Activated CD8-positive, alpha-beta memory T cell treated with anti-CD3 and anti-CD28 coated beads, Interleukin-2, amount 50 U/mL, for 1 hour (primary cell): ENCODE data around the gene ANP32B.
"Not testable (repeated sequence)": the region's sequence is repeated elsewhere in the genome, so short reads cannot be mapped to it uniquely, and the experiment has no call there.

Experiments
- DNase-seq: peaks from one replicate; pipeline ENCODE4 v3.0.0-alpha.2; 2020; ENCODE audit errors: extremely low read depth

Gene ANP32B

GRCh38 chr9:97982683-97983588 lies at the start of gene ANP32B:
TSS of gene ANP32B (plus strand) at chr9:97983341. CDS start at chr9:97983556, 215 bp downstream.
- peak; percentile 82 for DNase-seq

DNA sequence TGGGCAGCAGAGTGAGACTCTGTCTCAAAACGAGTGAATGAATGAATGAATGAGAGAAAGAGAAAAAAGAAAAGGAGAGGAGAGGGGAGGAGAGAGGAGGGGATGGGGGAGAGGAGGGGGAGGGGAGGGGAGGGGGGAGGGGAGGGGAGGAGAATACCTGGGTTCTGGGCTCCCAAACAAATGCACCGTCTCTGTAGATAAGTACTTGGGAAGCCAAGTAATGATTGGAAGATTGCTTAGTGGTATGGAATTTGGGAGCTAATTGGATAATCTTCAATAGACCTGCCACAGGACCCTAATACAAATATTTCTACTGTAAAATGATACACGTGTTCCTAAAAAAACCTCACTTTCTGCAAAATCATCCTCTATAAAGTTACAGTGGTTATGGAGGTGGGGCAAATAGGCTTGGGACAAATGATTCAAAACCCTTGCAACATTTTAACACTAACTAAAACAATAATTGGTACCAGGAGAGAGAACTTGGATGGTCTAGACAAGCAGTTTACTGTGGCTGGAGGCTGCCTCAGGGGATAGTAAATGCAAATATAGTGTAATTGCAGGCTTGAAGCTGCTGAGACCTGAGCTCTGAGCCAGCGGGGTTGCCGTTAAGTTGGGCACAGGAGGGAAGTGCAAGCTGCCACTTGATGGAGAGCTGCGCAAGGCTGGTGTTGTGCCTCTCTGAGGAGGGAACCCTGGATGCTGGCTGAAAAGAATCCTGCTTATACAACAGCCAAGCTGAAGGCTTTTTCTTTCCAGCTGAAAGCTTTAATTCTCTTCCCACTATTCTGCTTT lies 48.6 kb upstream of the ANP32B start:
- no peak for DNase-seq

- DNase-seq: no peak
These were observed 47.9 kb upstream of the ANP32B start for GRCh38 chr9:97935276-97935675.

DNA sequence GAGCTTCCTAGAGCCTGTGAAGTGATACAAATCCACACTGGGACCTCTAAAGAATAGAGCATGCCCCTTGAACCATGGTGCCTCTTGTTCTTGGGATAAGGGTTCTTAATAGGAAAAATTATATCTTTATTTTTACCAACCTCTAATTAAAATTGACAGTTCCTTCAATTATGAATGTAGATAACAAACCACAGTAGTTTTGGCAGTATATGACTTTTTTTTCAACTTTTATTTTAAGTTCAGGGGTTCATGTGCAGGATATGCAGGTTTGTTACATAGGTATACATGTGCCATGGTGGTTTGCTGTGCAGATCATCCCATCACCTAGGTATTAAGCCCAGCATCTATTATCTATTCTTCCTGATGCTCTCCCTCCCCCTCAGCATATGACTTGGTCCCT lies 46.1 kb upstream of the ANP32B start:
- no peak for DNase-seq

DNA sequence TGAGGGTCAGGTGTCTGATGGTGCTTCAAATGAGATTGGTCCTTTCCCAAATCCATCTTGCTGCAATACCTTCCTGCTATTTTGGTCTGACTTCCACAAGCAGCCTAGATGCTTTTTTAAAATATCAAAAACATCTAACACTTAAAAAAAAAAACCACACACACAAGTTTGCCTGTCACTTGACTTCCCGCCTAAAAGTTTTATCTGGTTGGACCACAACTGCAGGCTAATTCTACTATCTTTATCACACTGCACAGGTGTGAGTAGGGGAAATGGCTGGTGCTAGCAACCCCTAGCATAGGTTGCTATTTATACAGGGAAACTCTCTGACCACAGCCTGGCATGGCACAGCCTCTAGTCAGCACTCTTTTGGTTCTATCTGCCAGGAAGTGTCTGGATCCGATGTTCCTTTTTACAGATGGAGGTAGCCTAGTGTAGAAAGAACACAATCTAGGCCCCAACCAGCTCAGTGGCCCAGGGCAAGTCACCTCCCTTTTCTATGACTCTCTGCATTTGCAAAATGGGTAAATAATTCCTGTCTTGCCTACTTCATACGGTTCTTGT lies 45.0 kb upstream of the ANP32B start, which contains the start of gene HEMGN:
Gene HEMGN (minus strand): TSS at position 92 of the 564 bp plus-strand sequence. CDS start 36 bp downstream, at position 56.
- no peak for DNase-seq

GRCh38 chr9:97940233-97940632 lies 42.9 kb upstream of the ANP32B start:
- DNase-seq: no peak

GRCh38 chr9:97940741-97941140 lies 42.4 kb upstream of the ANP32B start:
- no peak for DNase-seq

DNA sequence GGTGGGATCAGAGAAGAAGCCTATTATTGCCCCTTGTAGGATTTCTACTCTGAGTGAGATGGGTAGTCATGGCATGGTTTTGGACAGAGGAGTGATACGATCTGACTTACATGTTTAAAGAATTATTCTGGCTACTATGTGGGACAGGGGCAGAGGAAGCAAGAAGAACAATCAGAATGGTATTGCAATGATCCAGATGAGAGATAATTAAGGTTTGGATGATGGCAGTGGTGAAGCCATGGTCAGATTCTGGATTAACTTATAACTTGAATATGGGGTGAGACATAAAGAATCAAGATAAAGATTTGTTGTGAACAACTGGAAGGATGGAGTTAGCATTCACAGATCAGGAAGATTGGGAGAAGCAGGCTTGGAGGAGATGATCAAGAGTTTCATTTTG lies 41.8 kb upstream of the ANP32B start:
- DNase-seq: no peak

- DNase-seq: no peak
These were observed 39.8 kb upstream of the ANP32B start for GRCh38 chr9:97943308-97943855.

DNA sequence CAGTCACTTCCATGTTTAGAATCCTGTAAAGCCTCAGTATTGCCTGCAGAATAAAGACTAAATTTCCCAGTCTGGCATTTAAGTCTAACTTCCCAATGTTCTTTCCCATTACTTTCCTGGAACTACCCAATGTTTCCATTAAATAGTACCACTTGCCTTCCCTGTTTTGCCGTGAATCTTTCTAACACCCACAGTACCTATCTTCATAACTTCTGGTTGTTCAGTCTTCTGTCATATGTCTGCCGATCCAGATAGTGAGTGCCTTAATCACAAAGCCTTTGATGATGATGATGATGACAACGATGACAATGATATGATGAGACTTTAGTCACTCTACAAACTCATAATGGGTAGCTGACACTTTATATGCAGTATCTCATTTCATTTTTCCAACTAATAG lies 38.5 kb upstream of the ANP32B start:
- no peak for DNase-seq

- not testable (repeated sequence) for DNase-seq
These were observed 37.7 kb upstream of the ANP32B start for GRCh38 chr9:97945470-97945869.

DNA sequence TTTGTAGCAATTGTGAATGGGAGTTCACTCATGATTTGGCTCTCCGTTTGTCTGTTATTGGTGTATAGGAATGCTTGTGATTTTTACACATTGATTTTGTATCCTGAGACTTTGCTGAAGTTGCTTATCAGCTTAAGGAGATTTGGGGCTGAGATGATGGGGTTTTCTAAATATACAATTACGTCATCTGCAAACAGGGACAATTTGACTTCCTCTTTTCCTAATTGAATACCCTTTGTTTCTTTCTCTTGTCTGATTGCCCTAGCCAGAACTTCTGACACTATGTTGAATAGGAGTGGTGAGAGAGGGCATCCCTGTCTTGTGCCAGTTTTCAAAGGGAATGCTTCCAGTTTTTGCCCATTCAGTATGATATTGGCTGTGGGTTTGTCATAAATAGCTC lies 36.0 kb upstream of the ANP32B start:
- DNase-seq: not testable (repeated sequence)

GRCh38 chr9:97950873-97951272 lies 32.3 kb upstream of the ANP32B start:
- DNase-seq: not testable (repeated sequence)

DNA sequence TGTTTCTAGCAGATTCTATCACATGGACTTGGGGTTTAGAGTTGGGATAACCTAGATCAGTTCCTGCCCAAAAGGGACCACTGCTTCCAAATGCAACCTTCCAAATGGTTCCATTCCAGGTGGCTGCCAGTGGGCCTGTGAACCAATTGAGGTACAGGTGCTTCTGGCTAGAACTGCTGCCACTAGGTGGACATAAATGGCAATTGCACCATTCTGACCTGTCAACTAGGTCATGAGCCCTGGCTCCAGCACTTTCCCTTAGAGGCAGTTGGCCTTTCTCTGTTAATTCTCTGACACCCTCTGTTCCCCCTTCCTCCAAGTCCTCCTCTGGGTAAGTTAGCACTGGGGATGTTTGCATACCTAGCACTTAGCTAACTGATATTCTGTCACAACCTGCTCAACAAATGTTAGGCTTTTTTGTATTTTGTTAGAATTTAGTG lies 28.6 kb upstream of the ANP32B start:
- DNase-seq: peak; percentile 25

GRCh38 chr9:97956331-97956730 lies 26.8 kb upstream of the ANP32B start:
- no peak for DNase-seq

DNA sequence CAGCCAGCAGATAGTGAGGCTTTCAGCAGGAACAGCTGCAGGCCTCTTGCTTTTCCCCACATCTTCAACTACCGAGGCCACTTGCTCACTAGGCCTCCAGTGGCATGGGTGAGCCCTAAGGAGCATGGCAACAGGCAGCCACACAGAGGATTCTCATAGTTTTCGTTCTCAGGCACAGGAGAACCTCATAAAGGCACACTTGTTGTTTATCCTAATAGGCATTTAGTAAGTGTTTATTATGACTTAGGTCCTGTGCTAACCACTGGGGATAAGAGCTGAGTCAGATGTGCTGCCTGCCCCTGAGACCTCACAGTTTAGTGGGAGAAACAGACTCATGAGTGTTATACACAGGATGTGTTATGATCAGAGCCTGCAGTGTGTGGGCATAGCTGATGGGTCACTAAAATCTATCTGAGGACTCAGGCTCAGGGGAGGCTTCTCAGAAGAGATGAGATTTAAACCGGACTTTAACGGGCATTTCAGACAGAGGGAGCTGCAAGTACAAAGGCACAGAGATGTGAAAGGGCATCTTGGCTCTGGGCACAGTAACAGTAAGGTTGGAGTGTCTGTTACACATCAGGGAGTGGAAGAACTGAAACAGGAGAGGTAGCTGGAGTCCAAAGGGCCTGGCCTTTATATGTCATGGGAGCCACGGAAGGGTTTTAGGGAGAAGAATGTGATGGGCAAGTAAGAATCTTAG lies 24.2 kb upstream of the ANP32B start:
- no peak for DNase-seq

DNA sequence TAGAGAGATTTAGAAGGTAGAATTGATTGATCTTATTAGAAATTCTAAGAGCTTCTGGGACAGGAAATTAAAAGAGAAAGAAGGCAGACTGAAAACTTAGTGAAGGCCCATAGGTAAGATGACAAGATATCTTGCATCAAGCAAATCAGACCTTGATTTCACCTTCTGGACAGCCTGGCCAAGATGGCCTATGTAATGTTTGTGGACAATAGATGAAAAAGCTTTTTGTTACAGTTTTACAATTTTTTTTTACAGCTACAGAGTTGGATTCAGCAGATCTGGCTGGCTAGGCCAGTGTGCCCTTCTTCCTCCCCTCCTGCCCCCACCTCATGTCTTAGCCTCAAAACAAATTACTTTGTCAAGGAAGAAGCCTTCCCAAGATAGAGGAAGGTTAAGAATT lies 23.6 kb upstream of the ANP32B start:
- no peak for DNase-seq

GRCh38 chr9:97960678-97961328 lies 22.3 kb upstream of the ANP32B start:
- not testable (repeated sequence) for DNase-seq

DNA sequence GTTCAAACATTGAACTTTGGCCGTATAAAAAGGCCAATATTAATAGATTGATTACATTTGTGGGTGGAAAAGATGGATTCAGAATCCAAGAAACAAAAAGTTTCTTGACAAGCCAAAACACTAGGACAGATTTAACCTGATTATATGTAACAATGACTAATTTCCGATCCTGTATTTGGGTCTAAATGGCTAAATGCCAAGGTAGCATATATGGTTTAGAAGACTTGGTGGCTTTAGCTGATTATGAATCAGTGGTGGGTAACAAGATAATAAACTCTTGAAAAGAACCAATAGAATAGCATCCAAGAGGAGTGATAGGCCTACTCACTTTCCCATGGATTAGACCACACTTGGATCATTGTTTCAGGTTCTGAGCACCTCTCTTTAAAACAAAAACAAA lies 21.8 kb upstream of the ANP32B start:
- no peak for DNase-seq

DNA sequence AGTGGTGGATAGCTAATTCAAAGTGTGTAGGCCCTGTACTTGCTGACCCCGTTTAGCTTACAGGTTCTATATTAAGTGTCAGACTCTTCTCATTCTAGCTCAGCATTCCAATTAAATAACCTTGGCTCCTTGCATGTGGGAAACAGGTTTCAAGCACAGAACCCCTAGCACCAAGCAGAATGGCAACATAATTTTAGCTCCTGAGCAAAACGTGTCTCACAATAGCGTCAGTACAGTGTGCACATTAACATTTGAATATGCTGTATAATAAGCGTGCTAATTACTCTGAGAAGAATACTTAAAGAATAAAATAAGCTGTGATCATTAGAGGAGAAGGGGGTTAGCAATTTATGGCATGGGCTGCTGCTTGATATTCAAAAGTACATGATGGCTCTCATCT lies 21.0 kb upstream of the ANP32B start:
- no peak for DNase-seq

DNA sequence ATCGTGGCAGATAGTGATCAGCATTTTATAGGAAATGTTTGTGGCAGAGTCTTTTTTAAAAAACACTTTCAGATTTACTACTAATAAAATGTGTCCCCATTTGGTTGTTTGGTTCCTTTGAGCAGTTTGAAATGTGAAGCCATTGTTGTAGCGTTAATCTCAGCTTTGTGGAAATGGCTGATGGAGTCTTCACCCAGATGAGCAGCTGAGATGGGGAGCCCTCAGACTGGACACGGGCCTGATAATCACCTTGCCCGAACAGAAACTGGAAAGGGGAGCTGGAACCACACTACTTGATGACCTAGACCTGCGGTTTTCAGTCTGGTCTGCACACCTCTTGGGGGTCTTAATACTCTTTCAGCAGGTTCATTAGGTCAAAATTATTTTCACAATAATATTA lies 20.6 kb upstream of the ANP32B start:
- DNase-seq: no peak
